HG03460 (cell line): ENCODE results near the gene B4GALT7.
A peak's percentile ranks its signal among the peaks of the same experiment; 100 is the strongest.

ENCODE experiments used
- ATAC-seq: cut with Tn5 transposase; IDR thresholded peaks from one replicate; pipeline ENCODE4 v1.9.1; 2021; ENCODE audit not compliant: unreplicated experiment

The B4GALT7 gene

DNA sequence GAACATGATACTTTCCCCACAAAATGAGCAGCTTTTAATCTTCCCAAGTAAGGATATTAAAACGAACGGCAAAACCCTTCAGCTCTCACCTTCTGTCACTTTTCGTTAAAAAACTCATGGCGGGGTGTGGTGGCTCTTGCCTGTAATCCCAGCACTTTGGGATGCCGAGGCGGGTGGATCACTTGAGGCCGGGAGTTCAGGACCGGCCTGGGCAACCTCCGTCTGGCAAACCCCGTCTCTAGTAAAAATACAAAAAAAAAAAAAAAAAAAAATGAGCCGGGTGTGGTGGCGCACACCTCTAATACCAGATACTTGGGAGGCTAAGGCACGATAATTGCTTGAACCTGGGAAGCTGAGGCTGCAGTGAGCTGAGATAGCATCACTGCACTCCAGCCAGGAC, 7.0 kb upstream of the B4GALT7 start:
- ATAC-seq: no peak

DNA sequence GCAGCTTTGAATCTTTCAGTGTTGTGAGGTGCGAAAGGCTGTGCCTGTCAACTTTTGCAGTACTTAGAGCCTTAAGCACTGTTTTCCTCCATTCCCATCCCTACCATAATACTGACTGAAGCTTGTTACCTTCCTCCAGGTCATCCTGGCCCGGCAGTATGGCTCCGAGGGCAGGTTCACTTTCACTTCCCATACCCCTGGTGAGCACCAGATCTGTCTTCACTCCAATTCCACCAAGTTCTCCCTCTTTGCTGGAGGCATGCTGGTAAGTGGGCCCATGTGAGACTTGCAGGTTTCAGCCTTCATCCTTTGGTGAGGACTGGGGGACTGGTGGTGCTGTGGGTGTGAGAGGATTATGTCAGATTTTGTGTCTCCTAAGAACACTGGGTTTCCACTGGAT, 6.4 kb upstream of the B4GALT7 start:
- no peak for ATAC-seq

DNA sequence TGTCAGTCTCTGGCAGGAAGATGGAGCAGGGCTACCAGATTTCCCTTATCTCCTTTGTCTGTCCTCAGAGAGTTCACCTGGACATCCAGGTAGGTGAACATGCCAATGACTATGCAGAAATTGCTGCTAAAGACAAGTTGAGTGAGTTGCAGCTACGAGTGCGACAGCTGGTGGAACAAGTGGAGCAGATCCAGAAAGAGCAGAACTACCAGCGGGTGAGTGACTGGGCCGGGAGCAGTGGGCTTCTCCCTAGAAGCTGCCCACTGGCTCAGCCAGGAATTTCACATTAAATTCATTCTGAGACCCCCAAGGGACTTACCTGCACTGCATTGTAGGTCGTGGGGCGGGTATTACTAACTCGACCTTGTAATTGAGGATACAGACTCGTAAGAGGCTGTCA, 5.9 kb upstream of the B4GALT7 start:
- no peak for ATAC-seq

DNA sequence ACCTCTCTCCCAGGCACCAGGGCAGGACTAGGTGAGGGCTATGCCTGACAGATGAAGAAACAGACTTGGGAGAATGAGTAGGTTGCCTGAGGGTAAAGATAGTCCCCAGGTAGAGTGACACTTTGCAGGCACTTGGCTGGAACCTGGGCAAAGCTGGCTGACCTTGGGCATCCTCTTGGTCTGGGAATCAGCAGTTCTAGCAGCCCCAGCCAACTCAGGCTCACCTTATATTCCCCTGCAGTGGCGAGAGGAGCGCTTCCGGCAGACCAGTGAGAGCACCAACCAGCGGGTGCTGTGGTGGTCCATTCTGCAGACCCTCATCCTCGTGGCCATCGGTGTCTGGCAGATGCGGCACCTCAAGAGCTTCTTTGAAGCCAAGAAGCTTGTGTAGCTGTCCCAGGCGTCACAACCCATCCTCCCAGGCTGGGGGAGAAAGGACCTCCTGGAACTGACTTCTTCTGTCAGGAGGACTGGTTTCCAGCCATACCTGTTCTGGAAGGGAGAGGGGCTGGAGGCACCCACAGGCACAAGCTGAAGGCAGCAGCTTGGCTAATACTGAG, 4.8 kb upstream of the B4GALT7 start:
- no peak for ATAC-seq

DNA sequence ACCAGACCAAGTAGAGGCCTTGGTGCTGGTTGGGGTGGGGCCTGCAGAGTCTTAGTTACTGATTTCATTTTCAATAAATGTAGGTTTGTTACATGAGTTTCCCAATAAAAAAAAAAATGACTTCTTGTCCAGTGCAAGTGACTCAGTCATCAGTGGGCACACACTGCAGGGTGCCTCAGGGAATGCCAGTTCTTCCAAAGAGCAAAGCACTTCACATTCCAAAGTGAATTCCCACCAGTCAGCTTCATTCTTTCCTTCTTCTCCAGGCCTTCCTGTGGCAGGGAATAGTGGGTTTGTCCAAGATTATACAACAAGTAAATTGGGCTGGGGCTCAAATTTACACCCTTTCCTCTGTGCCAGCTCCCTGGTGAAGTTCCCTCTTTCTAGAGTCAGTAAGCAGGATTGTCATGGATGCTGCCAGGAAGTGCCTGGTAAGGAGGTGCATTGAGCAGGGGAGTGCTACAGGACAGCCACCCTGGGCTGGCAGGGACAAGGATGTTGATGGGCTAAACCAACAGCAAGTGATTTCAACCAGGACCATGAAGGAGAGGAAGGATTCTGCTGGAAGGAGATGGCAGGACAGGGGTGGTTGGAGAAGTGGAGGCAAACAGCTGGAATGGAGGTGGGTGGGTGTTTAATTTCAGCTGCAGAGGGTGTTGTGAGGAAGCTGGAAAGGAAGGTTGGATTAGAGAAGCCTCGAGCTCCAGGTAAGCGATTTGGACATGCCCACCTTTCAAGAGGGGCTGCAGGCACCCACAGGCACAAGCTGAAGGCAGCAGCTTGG, 3.7 kb upstream of the B4GALT7 start:
- no peak for ATAC-seq

DNA sequence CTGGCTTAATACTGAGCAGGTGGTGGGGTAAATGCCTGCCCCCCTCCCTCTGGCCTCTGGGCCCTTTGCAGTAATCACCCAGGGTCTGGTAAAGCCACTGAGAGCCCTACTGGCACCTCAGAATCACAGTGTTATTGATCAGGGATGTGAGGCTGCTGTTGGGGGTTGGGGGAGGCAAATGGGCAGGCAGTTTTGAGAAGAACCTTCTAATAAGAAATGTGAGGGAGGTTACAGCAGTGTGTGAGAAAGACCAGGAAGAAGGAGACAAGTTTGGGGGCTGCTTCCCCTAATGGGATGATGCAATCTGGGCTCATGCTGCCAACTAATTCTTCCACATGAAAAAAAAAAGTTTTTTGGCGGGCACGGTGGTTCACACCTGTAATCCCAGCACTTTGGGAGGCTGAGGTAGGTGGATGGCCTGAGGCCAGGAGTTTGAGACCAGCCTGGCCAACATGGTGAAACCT, 3.1 kb upstream of the B4GALT7 start:
- ATAC-seq: no peak

DNA sequence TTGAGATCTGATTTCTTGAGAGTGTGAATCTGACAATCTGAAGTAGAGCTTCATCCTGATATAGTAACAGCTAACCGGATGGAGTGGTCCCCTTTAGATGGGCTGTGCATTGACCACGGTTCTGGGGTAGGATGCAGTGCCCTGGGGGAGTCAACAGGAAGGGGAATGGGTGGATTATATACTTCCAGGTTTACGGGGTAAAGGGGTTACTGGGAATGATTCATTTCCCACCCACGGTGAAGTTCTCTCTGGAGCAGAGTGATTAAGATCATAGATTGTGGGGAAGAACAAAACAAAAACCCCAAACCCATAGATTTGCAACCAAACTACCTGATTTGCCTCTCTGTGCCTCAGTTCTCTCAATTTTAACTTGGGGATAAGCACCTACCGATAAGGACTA, 1.5 kb upstream of the B4GALT7 start:
- ATAC-seq: no peak

DNA sequence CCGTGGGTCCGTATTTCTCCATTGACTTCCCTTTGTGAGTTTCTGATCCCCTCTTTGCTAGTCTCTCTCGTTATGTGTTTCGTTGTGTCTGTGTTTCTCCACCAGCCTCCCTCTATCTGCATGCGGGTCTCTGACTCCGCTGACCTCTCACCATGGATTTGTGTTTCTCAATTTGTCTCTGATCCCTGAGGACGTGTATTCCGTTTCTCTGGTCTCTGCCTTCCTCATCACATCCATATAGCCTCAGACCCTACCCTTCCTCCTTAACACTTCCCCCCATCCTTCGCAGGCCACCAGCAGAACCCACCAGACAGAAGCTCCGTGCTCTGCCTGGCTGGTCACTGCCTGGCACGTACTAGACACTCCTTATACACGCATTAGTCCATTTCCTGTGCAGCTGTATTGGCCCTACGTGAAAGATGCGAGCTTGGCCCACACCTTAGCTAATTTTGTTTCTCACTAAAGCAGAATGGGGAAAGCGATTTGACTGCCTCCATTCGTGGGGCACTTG, 631 bp downstream of the B4GALT7 start:
- ATAC-seq: no peak

DNA sequence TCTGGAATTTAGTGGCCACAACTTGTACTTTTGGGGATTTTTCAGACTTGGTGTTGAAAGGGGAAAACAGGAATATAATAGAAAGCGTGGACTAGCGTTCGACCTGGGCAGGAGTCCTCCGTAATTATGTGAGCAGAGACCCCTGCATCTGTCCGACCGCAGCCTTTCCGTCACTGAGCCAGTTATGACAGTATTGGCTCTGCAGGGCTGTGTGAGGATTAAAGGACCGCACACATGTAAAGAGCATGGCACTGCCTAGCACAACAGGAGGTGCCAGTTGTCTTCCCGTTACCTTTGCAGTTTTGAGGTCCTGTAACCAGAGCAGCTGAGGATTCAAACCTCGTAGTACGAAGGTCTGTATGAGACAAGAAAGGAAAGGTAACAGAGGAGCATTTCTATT, 1.2 kb downstream of the B4GALT7 start:
- no peak for ATAC-seq

DNA sequence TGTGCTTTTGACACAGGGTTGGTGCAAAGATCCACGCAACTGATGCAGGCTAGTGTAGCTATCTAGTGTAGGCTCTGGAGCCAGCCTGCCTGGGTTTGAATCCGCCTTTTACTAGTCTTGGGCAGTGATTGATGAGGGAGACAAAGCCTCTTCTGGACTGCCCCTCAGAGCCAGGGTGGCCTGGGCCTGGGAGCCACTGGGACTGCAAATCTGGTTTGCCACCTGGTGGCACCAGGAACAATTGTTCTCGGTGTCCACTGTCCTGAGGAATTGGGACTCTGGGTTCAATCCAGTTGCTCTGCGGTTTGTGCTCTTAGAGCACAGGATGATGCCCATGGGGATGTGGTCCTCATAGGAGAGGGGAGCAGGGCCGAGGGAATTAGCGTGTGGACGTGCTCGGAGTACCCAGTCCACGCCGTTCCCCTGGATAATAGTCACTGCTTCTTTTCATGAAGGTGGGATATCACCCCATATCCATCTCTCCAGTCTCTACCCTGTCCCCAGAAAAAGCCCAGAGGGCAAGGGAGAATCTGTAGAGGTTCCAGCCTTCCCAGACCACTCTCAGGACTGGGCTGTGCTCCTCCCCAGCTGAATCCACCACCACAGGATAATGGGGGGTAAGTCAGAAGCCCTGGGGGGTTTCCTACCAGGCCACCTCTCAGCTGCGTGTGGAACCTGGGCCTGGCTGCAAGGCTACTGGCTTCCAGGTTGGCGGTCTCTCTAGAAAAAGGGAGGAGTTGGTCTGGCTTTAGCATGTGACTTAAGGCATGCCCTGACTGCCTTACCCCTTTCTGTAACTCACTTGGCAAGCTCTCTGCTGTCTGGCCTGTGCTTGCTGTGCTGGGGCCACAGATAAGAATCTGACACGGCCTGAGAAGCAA, 1.9 kb downstream of the B4GALT7 start:
- ATAC-seq: no peak

DNA sequence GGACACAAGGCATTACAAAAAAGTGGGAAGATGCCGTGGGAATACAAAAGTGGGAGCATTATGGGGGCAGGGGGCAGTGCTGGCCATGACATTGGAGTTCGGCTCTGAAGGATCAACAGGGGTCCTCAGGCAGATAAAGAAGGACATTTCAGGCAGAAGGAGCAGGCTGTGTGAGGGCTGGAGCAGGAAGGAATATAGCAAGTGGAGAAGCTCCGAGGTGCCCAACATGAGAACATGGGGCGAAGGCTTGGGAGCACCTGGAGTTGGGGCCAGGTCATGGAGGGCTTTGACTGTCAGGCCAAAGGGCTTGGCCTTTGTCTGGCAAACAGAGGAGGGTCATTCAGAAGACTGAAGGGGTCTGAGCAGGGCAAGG, 2.5 kb downstream of the B4GALT7 start:
- ATAC-seq: no peak

DNA sequence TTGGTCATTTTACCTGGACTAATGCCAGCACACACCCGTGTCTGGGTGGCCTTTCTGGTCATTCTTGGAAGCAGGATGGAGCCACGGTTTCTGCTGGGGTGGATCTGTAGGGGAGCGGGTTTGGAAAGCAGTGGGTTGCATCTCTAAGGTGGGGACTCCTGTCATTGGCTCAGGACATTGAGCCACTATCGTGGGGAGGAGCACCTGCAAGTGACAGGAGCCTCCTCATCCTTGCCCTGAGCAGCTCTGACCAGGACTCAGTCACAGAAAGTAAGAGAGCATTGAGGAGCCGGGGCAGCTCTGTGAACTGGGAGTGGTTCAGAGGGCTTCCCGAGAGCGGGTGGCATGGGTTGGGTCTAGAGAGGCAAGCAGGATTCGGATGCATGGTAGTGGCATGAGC, 3.7 kb downstream of the B4GALT7 start:
- no peak for ATAC-seq

DNA sequence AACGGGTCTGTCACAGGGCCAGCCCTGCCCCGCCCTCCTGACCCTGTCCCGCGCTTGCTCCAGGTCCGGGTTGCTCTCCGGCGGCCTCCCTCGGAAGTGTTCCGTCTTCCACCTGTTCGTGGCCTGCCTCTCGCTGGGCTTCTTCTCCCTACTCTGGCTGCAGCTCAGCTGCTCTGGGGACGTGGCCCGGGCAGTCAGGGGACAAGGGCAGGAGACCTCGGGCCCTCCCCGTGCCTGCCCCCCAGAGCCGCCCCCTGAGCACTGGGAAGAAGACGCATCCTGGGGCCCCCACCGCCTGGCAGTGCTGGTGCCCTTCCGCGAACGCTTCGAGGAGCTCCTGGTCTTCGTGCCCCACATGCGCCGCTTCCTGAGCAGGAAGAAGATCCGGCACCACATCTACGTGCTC, 4.2 kb downstream of the B4GALT7 start:
- no peak for ATAC-seq

DNA sequence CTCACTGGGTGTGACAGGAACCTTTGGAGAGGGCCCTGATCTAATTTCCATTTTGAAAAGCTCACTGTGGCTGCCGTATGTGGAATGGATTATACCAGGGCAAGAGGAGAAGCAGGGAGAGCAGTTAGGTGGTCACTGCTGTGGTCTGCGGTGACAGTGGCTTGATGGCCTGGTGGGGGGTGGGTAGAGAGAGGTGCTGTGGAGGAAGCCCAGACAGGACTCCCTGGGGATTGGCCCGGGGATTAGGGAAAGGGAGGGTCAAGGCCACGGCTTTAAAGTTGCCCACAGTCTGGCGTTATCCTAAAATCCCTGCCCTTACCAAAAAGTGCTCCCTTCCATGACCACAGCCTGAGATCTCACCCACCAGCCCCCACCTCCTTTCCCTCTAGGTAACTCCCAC, 4.7 kb downstream of the B4GALT7 start:
- ATAC-seq: no peak

DNA sequence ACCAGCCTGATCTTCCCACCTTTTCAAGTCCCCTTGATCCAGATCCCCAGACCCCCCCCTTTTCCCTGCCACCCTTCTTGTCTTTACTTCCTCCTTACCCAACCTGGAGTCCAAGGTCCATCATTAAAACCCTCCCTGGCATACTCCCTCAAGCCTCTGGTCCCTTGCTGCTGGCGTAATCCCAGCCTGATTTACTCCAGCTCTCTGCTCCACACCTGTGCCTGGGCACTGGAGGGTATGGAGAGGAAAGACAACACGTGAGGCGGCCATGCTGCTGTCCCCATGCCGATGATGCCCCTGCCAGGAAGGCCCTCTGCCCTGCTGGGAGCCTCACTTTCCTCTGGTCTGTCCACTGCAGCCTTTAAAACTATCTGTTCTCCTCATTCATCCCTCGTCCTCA, 5.1 kb downstream of the B4GALT7 start:
- ATAC-seq: no peak

DNA sequence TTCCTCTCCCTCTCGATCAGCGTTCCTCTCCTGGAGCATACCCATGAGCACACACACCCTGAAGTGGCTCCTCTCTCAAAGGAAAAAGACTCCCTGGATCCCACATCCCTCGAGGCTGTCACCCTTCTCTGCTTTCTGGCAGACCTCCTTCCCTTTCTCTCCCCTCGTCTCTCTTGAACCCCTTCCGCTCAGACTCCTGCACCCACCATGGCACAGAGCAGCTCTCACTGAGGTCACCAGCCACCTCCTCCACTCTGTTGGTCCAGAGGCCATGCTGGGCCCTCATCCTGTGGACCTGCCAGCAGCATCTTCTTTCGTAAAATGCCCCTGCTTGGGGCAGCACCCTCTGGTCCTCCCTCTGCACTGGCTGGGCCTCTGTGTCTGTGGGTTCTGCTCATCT, 5.7 kb downstream of the B4GALT7 start:
- ATAC-seq: no peak

DNA sequence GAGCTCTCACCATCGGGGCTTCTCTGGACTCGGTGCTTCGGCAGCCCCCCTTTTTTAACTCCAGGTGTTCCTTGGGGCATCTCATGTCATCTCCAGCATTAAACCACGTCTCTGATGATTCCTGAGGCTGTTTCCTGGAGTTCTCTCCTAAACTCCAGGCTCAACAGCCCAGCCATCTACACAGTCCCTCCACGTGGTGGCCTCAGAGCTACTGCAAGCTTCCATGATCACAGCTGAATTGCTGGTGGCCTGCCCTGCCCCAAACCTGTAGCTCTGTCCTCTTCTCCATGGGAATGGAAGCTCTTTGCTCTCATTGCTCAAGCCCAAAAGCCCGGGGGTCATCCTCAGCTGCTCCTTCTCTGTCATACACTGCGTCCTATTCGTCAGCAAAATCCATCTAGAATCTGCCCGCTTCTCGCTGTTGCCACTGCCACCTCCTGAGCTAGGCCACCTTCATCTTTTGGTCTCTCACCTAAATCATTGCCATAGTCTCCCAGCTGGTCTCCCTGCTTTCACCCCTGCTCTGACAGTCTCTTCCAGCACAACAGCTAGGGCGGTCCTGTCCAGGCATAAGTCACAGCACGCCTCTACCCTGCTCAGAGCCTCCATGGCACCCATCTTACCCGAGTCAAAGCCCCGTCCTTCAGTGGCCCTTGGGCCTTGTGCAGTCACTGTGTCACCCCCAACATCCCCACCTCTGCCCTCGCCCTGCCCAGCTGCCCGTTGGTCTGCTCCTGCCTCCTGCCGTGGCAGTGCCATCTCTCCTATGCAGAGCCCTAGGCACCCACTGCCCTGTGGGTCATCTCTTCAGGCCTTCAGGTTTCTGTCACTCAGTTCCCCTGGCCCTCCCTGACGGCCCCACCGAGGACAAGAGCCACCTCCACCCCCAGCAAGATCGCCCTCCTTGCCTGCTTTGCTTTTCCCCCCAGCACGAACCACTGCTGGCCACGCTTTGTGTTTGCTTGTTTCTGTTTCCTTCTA, 6.4 kb downstream of the B4GALT7 start:
- no peak for ATAC-seq

DNA sequence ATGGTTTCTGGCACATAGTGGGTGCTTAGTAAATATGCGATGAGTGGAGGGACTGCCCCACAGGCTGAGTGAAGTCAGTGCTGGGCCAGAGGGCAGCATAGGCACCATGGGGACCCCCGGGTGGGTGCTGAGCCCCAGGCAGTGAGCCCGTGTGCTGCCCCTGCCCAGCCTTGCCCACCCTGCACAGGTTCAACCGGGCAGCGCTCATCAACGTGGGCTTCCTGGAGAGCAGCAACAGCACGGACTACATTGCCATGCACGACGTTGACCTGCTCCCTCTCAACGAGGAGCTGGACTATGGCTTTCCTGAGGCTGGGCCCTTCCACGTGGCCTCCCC, 7.2 kb downstream of the B4GALT7 start:
- no peak for ATAC-seq

DNA sequence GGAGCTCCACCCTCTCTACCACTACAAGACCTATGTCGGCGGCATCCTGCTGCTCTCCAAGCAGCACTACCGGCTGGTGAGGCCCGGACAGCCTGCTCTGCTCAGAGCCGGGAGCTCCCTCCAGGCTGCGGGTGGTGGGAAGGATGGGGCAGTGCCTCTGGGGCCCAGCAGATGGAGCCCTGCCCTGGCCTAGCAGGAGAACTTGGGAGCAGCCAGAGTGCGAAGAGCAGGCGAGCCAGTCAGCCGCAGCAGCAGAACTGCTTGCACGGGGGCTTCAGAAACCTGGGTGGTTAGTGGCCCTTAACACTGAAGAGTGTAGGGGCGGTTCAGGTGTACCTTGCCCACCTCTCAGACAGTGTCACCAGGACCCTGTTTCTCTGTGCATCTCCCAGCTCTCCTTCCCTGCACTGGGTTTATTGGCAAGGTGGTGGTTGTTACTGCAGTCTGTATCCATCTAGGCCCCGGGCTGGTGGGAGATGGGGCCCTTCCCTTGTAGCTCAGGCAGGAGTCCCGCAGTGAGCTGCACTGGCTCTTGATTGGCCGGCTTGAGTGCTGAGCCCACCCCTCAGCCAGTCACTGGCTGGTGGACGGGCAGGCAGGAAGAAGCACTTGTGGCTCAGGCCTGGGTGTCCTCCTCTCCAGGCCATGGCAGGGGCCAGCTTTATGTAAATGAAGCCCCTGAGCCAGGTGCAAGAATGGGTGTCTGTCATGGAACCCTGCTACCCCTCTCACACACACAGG, 7.7 kb downstream of the B4GALT7 start:
- peak; percentile 60 for ATAC-seq
